Measurements from ENCODE around the gene PTPRR. TPM values are rescaled to one million over a fixed set of nuclear protein-coding genes. Genes with fewer than 3 reads are reported as not detected.

PTPRR gene
- total RNA-seq, 1 donor from 2014 or later = not detected

DNA sequence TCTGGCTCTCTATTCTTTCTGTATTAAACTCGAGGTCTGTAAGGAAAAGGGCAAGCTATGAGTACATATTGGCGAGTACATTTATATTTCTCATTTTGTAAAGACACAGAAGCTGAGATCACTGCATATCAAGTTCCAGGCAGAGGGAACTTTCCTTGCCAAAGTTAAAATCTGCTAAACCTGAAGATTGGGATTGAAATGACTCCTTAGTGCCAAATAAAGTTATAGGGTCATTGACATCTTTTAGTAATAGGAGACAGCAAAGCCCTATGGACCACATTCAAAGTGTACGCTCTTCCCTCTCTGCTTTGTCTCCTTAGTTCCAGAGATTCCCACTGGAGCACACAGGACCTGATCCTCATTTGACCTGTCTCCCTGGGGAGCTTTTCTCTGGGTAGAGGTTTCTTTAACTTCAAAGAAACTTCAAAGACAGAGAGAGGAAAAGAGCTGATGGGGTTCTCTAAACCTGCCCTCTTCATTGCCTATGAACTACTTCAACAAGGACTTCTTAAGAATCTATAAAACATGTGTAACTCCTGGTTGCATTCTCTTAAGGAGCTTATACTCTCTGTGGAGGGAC is 42.6 kb upstream of the PTPRR start:
- peaks cover 2% of the 10 kb centered on the region for H3K36me3 Mint-ChIP-seq (ENCODE audit: low read depth)
- TF ChIP-seq, protein P1, sequence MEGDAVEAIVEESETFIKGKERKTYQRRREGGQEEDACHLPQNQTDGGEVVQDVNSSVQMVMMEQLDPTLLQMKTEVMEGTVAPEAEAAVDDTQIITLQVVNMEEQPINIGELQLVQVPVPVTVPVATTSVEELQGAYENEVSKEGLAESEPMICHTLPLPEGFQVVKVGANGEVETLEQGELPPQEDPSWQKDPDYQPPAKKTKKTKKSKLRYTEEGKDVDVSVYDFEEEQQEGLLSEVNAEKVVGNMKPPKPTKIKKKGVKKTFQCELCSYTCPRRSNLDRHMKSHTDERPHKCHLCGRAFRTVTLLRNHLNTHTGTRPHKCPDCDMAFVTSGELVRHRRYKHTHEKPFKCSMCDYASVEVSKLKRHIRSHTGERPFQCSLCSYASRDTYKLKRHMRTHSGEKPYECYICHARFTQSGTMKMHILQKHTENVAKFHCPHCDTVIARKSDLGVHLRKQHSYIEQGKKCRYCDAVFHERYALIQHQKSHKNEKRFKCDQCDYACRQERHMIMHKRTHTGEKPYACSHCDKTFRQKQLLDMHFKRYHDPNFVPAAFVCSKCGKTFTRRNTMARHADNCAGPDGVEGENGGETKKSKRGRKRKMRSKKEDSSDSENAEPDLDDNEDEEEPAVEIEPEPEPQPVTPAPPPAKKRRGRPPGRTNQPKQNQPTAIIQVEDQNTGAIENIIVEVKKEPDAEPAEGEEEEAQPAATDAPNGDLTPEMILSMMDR (IDR thresholded peaks at IDR 0.05) = no peak
- H3K9me3 Mint-ChIP-seq (ENCODE audit: low read depth) = peaks cover 14% of the 10 kb centered on the region
- H3K27ac Mint-ChIP-seq (ENCODE audit: unreplicated experiment) = no peak overlapping the region
- no peaks in the 10 kb centered on the region for H3K27me3 Mint-ChIP-seq (ENCODE audit: low read depth)
- H3K4me3 Mint-ChIP-seq (ENCODE audit: unreplicated experiment) = no peak overlapping the region
- H3K4me1 Mint-ChIP-seq (ENCODE audit: low read depth) = peaks cover 6% of the 10 kb centered on the region
- no peak for DNase-seq (ENCODE audit: low spot score)

DNA sequence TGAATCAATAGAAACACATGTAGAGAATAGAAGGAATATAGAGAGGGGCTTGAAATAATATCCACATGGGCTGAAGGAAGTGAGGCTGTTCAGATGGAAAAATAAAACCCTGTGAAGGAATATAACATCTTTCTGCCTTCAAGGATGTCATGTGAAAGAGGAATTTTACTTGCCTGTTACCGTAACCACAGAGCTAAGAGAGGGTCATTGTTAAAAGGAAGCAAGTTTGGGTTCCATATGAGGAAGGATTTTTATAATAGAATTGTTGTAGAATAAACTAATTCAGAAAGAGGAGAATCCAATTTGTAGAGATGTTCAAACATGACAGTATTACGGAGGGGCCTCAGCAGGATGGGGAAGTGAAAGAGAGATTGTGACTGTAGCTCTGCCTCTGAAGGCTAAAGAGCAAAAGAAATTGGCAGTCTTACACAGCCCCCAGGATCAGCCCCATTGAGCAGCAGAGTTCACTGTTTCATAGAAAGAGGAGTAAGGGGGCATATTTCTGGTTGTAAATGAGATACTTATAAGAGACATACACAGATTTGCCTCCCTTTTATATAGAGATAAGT is 41.8 kb upstream of the PTPRR start:
- no peak overlapping the region for H3K27ac Mint-ChIP-seq (ENCODE audit: unreplicated experiment)
- H3K4me1 Mint-ChIP-seq (ENCODE audit: low read depth) = peaks cover 6% of the 10 kb centered on the region
- no peaks in the 10 kb centered on the region for H3K27me3 Mint-ChIP-seq (ENCODE audit: low read depth)
- peaks cover 3% of the 10 kb centered on the region for H3K36me3 Mint-ChIP-seq (ENCODE audit: low read depth)
- TF ChIP-seq, protein P1 (IDR thresholded peaks at IDR 0.05) = no peak
- no peak for DNase-seq (ENCODE audit: low spot score)
- peaks cover 15% of the 10 kb centered on the region for H3K9me3 Mint-ChIP-seq (ENCODE audit: low read depth)
- no peak overlapping the region for H3K4me3 Mint-ChIP-seq (ENCODE audit: unreplicated experiment)

DNA sequence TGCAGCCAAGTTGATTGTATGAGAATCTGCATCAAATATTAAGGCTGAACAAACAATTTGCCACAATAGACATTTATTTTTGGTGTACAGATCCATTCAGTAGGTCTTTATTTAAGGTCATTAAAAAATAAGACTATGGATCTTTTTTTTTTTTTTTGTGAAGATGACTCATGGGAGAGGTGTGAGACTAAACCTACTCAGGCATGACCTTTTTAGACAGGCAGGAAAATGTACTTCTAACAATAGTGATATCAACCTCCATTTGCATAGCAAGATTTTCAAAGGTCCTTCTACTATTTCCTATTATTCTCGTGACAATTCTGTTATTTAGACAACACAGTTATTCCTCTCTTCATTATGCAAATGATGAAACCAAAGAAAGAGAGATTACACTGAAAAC is 39.9 kb upstream of the PTPRR start:
- no peak for DNase-seq (ENCODE audit: low spot score)
- Mint-ChIP-seq H3K4me1 (ENCODE audit: low read depth) (peaks cover 6% of the 10 kb centered on the region), H3K36me3 (ENCODE audit: low read depth) (peaks cover 3% of the 10 kb centered on the region), H3K4me3 (ENCODE audit: unreplicated experiment) (no peak overlapping the region), H3K27ac (ENCODE audit: unreplicated experiment) (no peak overlapping the region), H3K27me3 (ENCODE audit: low read depth) (no peaks in the 10 kb centered on the region), H3K9me3 (ENCODE audit: low read depth) (peaks cover 15% of the 10 kb centered on the region)
- TF ChIP-seq, protein P1 (IDR thresholded peaks at IDR 0.05) = no peak

DNA sequence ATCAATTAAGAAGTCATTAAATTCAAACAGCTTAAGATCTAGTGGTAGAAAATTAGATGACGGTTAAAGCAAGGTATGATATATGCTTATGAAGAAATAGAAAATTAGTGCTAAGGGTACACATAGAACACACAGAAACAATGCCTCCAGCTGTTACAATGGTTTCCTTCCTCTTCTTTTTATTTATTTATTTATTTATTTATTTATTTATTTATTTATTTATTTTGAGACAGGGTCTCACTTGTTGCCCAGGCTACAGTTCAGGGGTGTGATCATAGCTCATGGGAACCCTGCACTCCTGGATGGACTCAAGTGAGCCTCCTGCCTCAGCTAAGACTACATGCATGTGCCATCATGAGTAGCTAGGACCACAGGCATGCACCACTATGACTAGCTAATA is 34.9 kb upstream of the PTPRR start:
- H3K4me3 Mint-ChIP-seq (ENCODE audit: unreplicated experiment) = no peak overlapping the region

DNA sequence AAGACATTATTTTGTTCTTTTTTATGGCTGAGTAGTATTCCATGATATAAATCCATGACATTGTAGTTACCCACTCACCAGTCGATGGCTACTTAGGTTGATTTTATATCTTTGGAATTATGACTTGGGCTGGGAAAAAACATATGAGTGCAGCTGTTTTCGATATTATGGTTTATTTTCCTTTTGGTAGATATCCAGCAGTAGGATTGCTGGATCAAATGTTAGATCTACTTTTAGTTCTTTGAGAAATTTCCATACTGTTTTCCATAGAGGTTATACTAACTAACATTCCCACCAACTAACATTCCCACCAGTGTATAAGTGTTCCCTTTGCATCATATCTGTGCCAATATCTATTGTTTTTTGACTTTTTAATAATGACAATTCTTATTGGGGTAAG is 29.9 kb upstream of the PTPRR start:
- DNase-seq (ENCODE audit: low spot score) = no peak
- H3K36me3 Mint-ChIP-seq (ENCODE audit: low read depth) = no peaks in the 10 kb centered on the region
- H3K27me3 Mint-ChIP-seq (ENCODE audit: low read depth) = no peaks in the 10 kb centered on the region
- H3K4me1 Mint-ChIP-seq (ENCODE audit: low read depth) = peaks cover 15% of the 10 kb centered on the region
- no peak overlapping the region for H3K27ac Mint-ChIP-seq (ENCODE audit: unreplicated experiment)
- H3K9me3 Mint-ChIP-seq (ENCODE audit: low read depth) = peaks cover 2% of the 10 kb centered on the region
- no peak overlapping the region for H3K4me3 Mint-ChIP-seq (ENCODE audit: unreplicated experiment)
- TF ChIP-seq, protein P1 (IDR thresholded peaks at IDR 0.05) = no peak

More for the DNA sequence above, 34.9 kb upstream of the PTPRR start:
- TF ChIP-seq, protein P1 (IDR thresholded peaks at IDR 0.05) = no peak
- no peak for DNase-seq (ENCODE audit: low spot score)
- peaks cover 15% of the 10 kb centered on the region for H3K9me3 Mint-ChIP-seq (ENCODE audit: low read depth)
- H3K4me1 Mint-ChIP-seq (ENCODE audit: low read depth) = no peaks in the 10 kb centered on the region
- H3K27me3 Mint-ChIP-seq (ENCODE audit: low read depth) = no peaks in the 10 kb centered on the region
- H3K27ac Mint-ChIP-seq (ENCODE audit: unreplicated experiment) = no peak overlapping the region
- peaks cover 1% of the 10 kb centered on the region for H3K36me3 Mint-ChIP-seq (ENCODE audit: low read depth)

All from chondrocyte (in vitro differentiated cells).